NCI-H146 (cell line): ENCODE results near the gene GFI1B.
"Not testable (repeated sequence)": the region's sequence is repeated elsewhere in the genome, so short reads cannot be mapped to it uniquely, and the experiment has no call there.

Experiments
- DNase-seq: peaks from one replicate; lab custom pipeline; 2025; lab: John Stamatoyannopoulos, UW

The GFI1B gene

DNA sequence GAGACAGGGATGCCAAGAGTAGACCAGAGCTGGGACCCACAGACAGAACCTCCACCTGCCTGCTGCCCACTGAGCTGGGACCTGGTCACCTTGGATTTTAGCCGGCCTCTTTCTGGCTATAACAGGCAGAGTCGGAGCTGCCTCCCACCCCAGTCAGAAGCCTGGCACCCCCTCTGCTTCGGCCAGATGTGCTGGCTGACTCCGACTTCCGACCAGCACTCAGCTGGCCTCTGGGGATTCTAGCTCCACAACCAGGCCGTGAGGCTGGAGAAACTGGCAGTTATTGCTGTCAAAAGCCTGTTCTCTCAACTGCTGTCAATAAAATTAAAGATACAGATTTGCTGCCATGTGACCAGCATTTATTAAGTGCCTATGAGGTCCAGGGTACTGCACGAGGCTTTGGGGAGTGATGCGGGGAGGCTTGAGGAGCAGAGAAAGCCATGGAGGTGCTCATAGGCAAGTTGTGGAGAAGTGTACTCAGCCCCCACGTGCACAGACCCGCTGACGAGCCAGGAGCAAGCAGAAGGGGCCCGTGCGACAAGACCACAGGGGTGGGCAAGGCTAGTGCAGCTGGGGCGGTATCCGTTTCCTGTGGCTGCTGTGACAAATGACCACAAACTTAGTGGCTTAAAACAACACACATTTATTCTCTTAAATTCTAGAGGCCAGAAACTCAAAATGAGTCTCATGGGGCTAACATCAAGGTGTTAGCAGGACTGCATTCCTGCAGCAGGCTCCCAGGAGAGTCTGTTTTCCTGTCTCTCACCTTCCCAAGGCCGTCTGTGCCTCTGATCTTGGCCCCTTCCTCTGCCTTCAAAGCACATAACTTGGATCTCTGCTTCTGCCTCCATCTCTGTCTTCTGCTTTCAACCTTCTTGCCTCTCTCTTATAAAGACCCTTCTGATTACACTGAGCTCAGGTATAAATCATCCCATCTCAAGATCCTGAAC, 13.1 kb downstream of the GFI1B start:
- no peak for DNase-seq

DNA sequence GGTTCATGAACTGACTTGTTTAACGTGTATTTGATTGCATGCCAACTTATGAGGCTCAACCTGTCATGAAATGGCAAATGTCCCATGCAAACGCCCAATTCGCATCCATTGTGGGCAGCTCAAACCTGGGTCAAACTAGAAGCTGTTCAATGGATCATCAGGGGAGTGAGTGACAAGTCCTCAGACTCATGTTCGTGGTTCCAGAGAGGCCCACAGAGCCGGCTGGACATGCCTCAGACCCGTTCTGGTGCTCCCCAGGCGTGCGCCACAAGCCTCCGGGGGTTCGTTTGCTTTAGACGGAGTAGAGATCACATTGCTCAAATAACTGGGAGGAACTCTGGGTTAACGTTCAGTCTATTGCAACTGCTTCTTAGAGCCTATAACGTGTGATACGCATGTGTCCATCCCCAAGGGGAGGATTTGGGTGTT, 15.0 kb downstream of the GFI1B start:
- DNase-seq, result no peak

- DNase-seq, result no peak
Observed at GRCh38 chr9:132994410-132995120, 16.1 kb downstream of the GFI1B start.

- no peak for DNase-seq
Observed at GRCh38 chr9:132995121-132995420, 16.6 kb downstream of the GFI1B start.

DNA sequence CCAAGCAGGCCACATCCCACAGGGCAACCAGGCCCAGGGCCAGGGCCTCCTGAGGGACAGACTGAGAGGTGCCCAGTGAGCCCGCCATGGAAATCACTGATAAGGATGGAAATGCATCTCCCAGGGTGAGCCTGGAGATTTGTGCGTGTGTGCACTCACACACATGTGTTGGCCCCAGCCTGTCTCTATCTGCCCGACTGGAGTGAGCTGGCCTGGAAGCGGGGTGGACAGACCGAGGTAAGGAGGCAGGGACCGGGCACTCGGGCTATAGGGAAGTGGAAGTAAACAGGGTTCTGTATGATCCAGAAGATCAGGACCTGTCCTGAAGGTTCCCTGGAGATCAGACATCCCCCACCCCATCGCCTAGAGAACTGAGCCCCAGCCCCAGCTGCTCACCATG, 17.4 kb downstream of the GFI1B start:
- no peak for DNase-seq

GRCh38 chr9:132996526-132996925, 18.0 kb downstream of the GFI1B start:
- no peak for DNase-seq

- no peak for DNase-seq
Observed at GRCh38 chr9:132997591-132997990, 19.1 kb downstream of the GFI1B start.

- DNase-seq, result not testable (repeated sequence)
Observed at GRCh38 chr9:132998221-132998620, 19.7 kb downstream of the GFI1B start.

DNA sequence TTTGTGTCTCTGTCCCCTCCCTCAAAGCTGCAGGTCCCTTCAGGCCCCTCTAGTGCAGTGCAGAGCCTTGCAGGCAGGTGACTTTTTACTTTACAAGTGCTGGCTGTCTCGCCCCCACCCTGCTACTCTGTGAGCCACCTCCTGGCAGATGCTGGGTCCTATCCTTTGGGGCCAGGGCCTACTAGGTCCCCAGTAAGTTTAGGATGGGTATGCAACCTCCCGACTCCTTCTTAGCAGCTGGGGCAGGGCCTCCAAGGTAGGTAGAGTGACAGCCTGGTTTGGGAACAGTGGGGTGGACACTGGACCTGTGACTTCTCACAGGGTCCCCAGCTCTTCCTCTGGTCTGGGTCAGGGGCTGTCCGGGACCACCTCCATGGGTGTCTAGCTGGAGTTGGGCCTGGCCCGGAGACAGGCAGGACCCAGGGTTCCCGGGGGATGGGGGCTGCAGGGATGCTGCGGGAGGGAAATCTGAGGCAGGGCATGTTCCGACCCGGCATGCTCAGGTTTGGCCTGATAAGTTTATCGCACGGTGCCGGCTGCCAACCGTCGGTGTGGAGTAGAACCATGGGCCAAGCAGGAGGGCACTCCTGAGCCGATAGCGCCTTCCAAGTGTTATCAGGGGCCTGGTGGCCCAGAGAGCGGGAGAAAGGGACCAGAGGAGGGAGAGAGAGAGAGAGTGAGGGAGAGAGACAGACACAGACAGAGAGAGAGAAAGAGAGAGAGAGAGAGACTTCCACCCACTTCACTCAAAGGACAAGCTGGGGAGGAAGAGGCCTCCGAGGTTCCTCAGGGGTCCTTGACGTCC, 20.5 kb downstream of the GFI1B start:
- DNase-seq, result no peak

- DNase-seq, result no peak
Observed at GRCh38 chr9:133002147-133003070, 23.9 kb downstream of the GFI1B start.

DNA sequence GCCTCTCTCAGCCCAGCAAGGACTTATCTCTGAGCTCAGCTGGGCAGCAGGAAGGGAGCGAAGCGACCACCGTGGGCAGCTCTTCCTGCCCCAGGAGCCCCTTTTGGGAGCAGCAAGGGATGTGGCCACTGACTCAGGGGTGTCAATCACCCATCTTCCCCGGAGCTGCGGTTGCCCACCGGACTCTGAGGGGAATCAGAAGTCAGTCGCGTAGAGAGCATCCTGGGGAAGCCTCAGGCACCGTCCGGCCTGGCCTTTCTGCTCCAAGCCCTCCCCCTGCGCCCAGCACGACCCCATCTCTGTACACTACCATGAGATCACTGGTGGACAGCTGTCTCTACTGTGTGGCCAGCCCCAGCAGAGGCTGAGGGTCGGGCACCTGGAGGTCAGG, 24.6 kb downstream of the GFI1B start:
- DNase-seq, result no peak

DNA sequence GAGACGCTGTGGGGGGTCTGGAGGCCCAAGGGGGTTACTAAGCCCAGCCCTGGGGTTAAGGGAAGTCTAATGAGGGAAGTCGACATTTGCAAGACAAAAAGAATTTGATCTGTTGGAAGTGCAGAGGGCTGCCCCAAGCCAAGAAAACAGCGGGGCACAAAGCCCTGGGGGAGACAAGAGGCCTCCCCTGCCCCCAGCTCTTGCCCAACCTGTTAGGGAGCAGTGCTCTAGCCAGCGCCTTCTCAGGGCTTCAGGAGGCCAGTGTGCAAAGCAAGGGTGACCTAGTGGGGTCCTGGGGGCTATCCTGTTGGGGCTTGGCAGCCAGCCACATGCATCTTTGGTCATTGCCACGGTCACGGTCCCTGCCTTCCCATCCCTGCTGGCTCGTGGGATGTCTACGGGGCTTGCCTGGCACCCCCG, 25.2 kb downstream of the GFI1B start:
- no peak for DNase-seq

DNA sequence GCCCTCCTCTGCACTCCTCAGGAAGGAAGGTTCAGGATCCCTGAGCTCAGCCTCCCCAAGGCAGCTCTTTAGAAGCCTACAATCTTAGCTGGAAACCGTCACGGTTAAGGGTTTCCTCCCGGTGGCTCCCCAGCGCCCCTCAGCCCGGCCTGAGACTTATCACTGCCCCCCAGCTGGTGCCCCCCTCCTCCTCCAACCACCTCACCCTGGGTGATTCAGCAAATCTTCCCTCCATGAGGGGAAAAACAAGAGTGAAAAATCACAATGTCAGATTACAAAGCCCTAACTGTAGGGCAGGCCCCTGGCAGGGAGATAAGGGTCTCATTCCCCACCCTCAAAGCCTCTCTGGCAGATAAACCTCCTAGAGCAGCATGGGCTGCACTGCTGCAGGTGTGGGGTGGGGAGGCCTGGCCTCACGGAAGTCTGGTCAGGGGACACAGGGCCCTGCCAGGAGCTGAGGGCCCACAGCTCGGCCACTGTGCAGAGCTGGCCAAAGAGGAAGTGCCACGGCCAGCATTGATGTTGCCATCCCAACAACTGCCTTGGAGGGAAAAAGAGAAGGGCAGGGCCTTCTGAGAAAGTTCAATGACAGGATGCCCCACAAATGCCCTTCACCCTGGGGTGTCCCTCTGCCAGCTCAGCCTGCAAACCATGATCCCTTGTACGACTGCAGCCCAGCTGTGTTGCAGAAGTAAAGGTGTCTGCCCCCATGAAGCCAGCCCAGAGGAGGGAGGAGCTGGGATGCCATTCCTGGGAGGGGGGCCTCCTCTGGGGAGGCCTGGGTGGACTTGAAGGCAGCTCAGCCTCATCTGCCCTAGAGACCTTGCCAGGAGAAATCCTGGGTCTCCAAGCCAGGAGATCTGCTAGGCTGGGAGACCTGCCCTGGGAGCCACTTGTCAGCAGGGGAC, 25.9 kb downstream of the GFI1B start:
- no peak for DNase-seq

- DNase-seq, result no peak
Observed at GRCh38 chr9:133004999-133005760, 26.7 kb downstream of the GFI1B start.

GRCh38 chr9:133005957-133006356, 27.5 kb downstream of the GFI1B start:
- DNase-seq, result no peak

- no peak for DNase-seq
Observed at GRCh38 chr9:133006731-133007352, 28.3 kb downstream of the GFI1B start.

DNA sequence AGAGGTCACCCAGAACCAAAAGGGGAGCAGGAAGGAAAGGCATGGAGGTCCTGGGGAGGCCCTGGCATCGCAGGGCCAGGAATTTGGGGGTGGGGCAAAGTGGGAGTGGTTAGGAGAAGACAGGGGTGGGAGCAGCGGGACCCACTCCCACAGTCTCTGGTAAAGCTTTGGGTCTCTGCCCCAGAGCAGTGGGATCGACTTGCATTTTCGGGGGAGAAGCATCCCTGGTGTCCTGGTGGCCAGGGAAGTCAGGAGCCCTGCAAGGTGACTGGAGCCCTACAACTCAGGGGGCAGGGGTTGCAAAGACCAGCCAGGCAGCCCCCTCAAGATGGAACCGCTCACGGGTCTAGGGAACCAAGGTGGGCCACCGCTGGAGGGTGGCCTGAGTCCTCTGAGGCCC, 29.9 kb downstream of the GFI1B start:
- no peak for DNase-seq

GRCh38 chr9:133008824-133009223, 30.3 kb downstream of the GFI1B start:
- no peak for DNase-seq

DNA sequence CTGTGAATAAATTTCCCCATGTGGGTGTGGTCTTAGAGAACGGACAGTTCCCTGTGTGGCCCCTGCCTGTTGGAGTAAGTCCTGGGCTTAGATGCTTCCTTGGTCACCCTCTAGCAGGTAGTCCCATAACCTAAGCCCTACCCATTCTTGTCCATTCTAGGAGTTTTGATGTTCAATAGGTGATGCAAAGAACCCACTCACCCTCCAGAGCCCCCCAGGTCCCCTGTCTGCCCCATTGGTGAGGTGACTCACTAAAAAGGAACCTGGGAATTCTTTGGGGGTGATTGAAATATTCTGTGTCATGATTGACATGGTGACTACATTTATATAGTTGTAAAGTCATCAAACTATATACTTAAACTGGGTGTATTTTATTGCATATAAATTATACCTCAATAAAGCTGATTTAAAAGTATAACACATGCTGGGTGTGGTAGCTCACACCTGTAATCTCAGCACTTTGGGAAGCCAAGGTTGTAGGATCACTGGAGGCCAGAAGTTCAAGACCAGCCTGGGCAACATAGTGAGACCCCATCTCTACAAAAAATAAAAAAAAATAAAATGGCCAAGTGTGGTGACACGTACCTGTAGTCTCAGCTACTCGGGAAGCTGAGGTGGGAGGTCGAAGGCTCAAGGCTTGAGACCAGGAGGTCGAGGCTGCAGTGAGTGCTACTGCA, 31.6 kb downstream of the GFI1B start:
- DNase-seq, result no peak
